ENCODE measurements around the gene CDK15. TPM values are rescaled to one million over a fixed set of nuclear protein-coding genes. Genes with fewer than 3 reads are reported as not detected.

Gene CDK15
- total RNA-seq, 5 donors from 2014 or later (not counting 1 experiment from before 2014, with no cell fraction given), result not detected

- DNase-seq (no peak), ATAC-seq (replicated peaks in 1 of 4) (no peak)
- Histone ChIP-seq H3K4me1 (ENCODE audit: control insufficient read depth in 1 of 2, extremely low read depth in 1 of 2, insufficient read depth in 2 of 2, low read length in 2 of 2) (no peaks in the 10 kb centered on the region), H3K36me3 (ENCODE audit: control insufficient read depth in 2 of 2, extremely low read depth in 1 of 2, insufficient read depth in 1 of 2, low read length in 1 of 2) (no peaks in the 10 kb centered on the region), H3K27ac (ENCODE audit: low read length) (no peak overlapping the region), H3K9me3 (no peaks in the 10 kb centered on the region), H3K4me3 (ENCODE audit: control insufficient read depth in 1 of 2, extremely low read depth in 1 of 2, low read length in 1 of 2) (no peak overlapping the region), H3K27me3 (replicated peaks in 1 of 2; ENCODE audit: control insufficient read depth in 2 of 2, extremely low read depth in 1 of 2, insufficient read depth in 2 of 2, low read length in 1 of 2) (peaks cover 0 to 7% of the 10 kb centered on the region in 2 experiments)
- H3K4me1 Mint-ChIP-seq, result no peaks in the 10 kb centered on the region
- POLR2A ChIA-PET, result no interaction called here
- no peak overlapping the region for H3K27ac Mint-ChIP-seq
- no peak overlapping the region for H3K4me3 Mint-ChIP-seq
- H3K36me3 Mint-ChIP-seq, result no peaks in the 10 kb centered on the region
- WGBS (ENCODE audit: insufficient coverage), result 100% methylated on average over 2 of the region's 4 CpGs
- H3K9me3 Mint-ChIP-seq, result no peaks in the 10 kb centered on the region
- CTCF ChIA-PET, result interaction anchor here in 1 of 2 donors (0.6 kb wide), 1 partner anchor 29 kb away, joined by 3 read pairs; no protein-coding TSS in a partner anchor
- peaks cover 10 to 13% of the 10 kb centered on the region in 2 donors for H3K27me3 Mint-ChIP-seq
These were observed 14.2 kb downstream of the CDK15 start for GRCh38 chr2:201820383-201821007.

- ATAC-seq (replicated peaks in 1 of 4) (no peak), DNase-seq (no peak)
- POLR2A ChIA-PET, result no interaction called here
- no peaks in the 10 kb centered on the region for H3K36me3 Mint-ChIP-seq
- no peaks in the 10 kb centered on the region for H3K9me3 ChIP-seq
- CTCF ChIA-PET, result interaction anchor here in 1 of 2 donors (0.6 kb wide), 1 partner anchor 28 kb away, joined by 3 read pairs; no protein-coding TSS in a partner anchor
- H3K27ac Mint-ChIP-seq, result no peak overlapping the region
- H3K4me3 ChIP-seq (ENCODE audit: control insufficient read depth in 1 of 2, extremely low read depth in 1 of 2, low read length in 1 of 2), result no peak overlapping the region
- WGBS (ENCODE audit: insufficient coverage), result 80% methylated on average over 1 of the region's 5 CpGs
- H3K4me3 Mint-ChIP-seq, result no peak overlapping the region
- no peaks in the 10 kb centered on the region for H3K9me3 Mint-ChIP-seq
- H3K36me3 ChIP-seq (ENCODE audit: control insufficient read depth in 2 of 2, extremely low read depth in 1 of 2, insufficient read depth in 1 of 2, low read length in 1 of 2), result no peaks in the 10 kb centered on the region
- H3K4me1 ChIP-seq (ENCODE audit: control insufficient read depth in 1 of 2, extremely low read depth in 1 of 2, insufficient read depth in 2 of 2, low read length in 2 of 2), result no peaks in the 10 kb centered on the region
- peaks cover 10 to 17% of the 10 kb centered on the region in 2 donors for H3K27me3 Mint-ChIP-seq
- H3K4me1 Mint-ChIP-seq, result no peaks in the 10 kb centered on the region
- peaks cover 0 to 7% of the 10 kb centered on the region in 2 experiments for H3K27me3 ChIP-seq (replicated peaks in 1 of 2; ENCODE audit: control insufficient read depth in 2 of 2, extremely low read depth in 1 of 2, insufficient read depth in 2 of 2, low read length in 1 of 2)
- H3K27ac ChIP-seq (ENCODE audit: low read length), result no peak overlapping the region
These were observed 14.7 kb downstream of the CDK15 start for GRCh38 chr2:201821080-201821479.

- WGBS (ENCODE audit: insufficient coverage), result no CpG with 5 or more reads among the region's 1 CpG
- H3K27me3 Mint-ChIP-seq, result peaks cover 16 to 18% of the 10 kb centered on the region in 2 donors
- H3K36me3 ChIP-seq (ENCODE audit: control insufficient read depth in 2 of 2, extremely low read depth in 1 of 2, insufficient read depth in 1 of 2, low read length in 1 of 2), result no peaks in the 10 kb centered on the region
- no peak overlapping the region for H3K4me3 Mint-ChIP-seq
- H3K4me1 Mint-ChIP-seq, result no peaks in the 10 kb centered on the region
- no peak for DNase-seq
- H3K27ac Mint-ChIP-seq, result no peak overlapping the region
- H3K9me3 ChIP-seq, result no peaks in the 10 kb centered on the region
- H3K4me1 ChIP-seq (ENCODE audit: control insufficient read depth in 1 of 2, extremely low read depth in 1 of 2, insufficient read depth in 2 of 2, low read length in 2 of 2), result no peaks in the 10 kb centered on the region
- H3K27ac ChIP-seq (ENCODE audit: low read length), result no peak overlapping the region
- ChIA-PET CTCF (no interaction called here), POLR2A (no interaction called here)
- H3K27me3 ChIP-seq (replicated peaks in 1 of 2; ENCODE audit: control insufficient read depth in 2 of 2, extremely low read depth in 1 of 2, insufficient read depth in 2 of 2, low read length in 1 of 2), result peaks cover 0 to 9% of the 10 kb centered on the region in 2 experiments
- H3K9me3 Mint-ChIP-seq, result no peaks in the 10 kb centered on the region
- ATAC-seq (replicated peaks in 1 of 4), result no peak
- no peaks in the 10 kb centered on the region for H3K36me3 Mint-ChIP-seq
- no peak overlapping the region for H3K4me3 ChIP-seq (ENCODE audit: control insufficient read depth in 1 of 2, extremely low read depth in 1 of 2, low read length in 1 of 2)
These were observed 17.9 kb downstream of the CDK15 start for GRCh38 chr2:201824212-201824611.

- H3K27ac Mint-ChIP-seq, result no peak overlapping the region
These were observed 21.3 kb downstream of the CDK15 start for GRCh38 chr2:201827621-201828020.

GRCh38 chr2:201828220-201828619 lies 21.9 kb downstream of the CDK15 start:
- 92% methylated on average over 2 of the region's 2 CpGs for WGBS (ENCODE audit: insufficient coverage)
- H3K27me3 ChIP-seq (replicated peaks in 1 of 2; ENCODE audit: control insufficient read depth in 2 of 2, extremely low read depth in 1 of 2, insufficient read depth in 2 of 2, low read length in 1 of 2), result peaks cover 0 to 5% of the 10 kb centered on the region in 2 experiments
- H3K36me3 ChIP-seq (ENCODE audit: control insufficient read depth in 2 of 2, extremely low read depth in 1 of 2, insufficient read depth in 1 of 2, low read length in 1 of 2), result no peaks in the 10 kb centered on the region
- no peak overlapping the region for H3K27ac Mint-ChIP-seq
- no peak for ATAC-seq (replicated peaks in 1 of 4)
- ChIA-PET POLR2A (no interaction called here), CTCF (no interaction called here)
- DNase-seq, result no peak
- H3K9me3 ChIP-seq, result no peaks in the 10 kb centered on the region
- peaks cover 0 to 3% (median 0%) of the 10 kb centered on the region in 3 donors for H3K9me3 Mint-ChIP-seq
- peaks cover 9 to 13% of the 10 kb centered on the region in 2 donors for H3K27me3 Mint-ChIP-seq
- no peaks in the 10 kb centered on the region for H3K36me3 Mint-ChIP-seq
- no peak overlapping the region for H3K4me3 Mint-ChIP-seq
- H3K4me1 ChIP-seq (ENCODE audit: control insufficient read depth in 1 of 2, extremely low read depth in 1 of 2, insufficient read depth in 2 of 2, low read length in 2 of 2), result no peaks in the 10 kb centered on the region
- H3K27ac ChIP-seq (ENCODE audit: low read length), result no peak overlapping the region
- no peak overlapping the region for H3K4me3 ChIP-seq (ENCODE audit: control insufficient read depth in 1 of 2, extremely low read depth in 1 of 2, low read length in 1 of 2)
- H3K4me1 Mint-ChIP-seq, result no peaks in the 10 kb centered on the region

More at GRCh38 chr2:201827621-201828020, 21.3 kb downstream of the CDK15 start:
- ATAC-seq (replicated peaks in 1 of 4), result no peak
- Histone ChIP-seq H3K4me3 (ENCODE audit: control insufficient read depth in 1 of 2, extremely low read depth in 1 of 2, low read length in 1 of 2) (no peak overlapping the region), H3K9me3 (no peaks in the 10 kb centered on the region), H3K4me1 (ENCODE audit: control insufficient read depth in 1 of 2, extremely low read depth in 1 of 2, insufficient read depth in 2 of 2, low read length in 2 of 2) (no peaks in the 10 kb centered on the region), H3K27ac (ENCODE audit: low read length) (no peak overlapping the region), H3K27me3 (replicated peaks in 1 of 2; ENCODE audit: control insufficient read depth in 2 of 2, extremely low read depth in 1 of 2, insufficient read depth in 2 of 2, low read length in 1 of 2) (peaks cover 0 to 5% of the 10 kb centered on the region in 2 experiments), H3K36me3 (ENCODE audit: control insufficient read depth in 2 of 2, extremely low read depth in 1 of 2, insufficient read depth in 1 of 2, low read length in 1 of 2) (no peaks in the 10 kb centered on the region)
- no peak for DNase-seq
- Mint-ChIP-seq H3K4me3 (no peak overlapping the region), H3K27me3 (peaks cover 9 to 13% of the 10 kb centered on the region in 2 donors), H3K9me3 (peaks cover 0 to 3% (median 0%) of the 10 kb centered on the region in 3 donors), H3K36me3 (no peaks in the 10 kb centered on the region), H3K4me1 (no peaks in the 10 kb centered on the region)
- ChIA-PET CTCF (no interaction called here), POLR2A (no interaction called here)
- WGBS (ENCODE audit: insufficient coverage), result 94% methylated on average over 1 of the region's 3 CpGs

- Histone ChIP-seq H3K36me3 (ENCODE audit: control insufficient read depth in 2 of 2, extremely low read depth in 1 of 2, insufficient read depth in 1 of 2, low read length in 1 of 2) (no peaks in the 10 kb centered on the region), H3K27ac (ENCODE audit: low read length) (no peak overlapping the region), H3K27me3 (replicated peaks in 1 of 2; ENCODE audit: control insufficient read depth in 2 of 2, extremely low read depth in 1 of 2, insufficient read depth in 2 of 2, low read length in 1 of 2) (peaks cover 0 to 5% of the 10 kb centered on the region in 2 experiments), H3K4me3 (ENCODE audit: control insufficient read depth in 1 of 2, extremely low read depth in 1 of 2, low read length in 1 of 2) (no peak overlapping the region), H3K4me1 (ENCODE audit: control insufficient read depth in 1 of 2, extremely low read depth in 1 of 2, insufficient read depth in 2 of 2, low read length in 2 of 2) (no peaks in the 10 kb centered on the region), H3K9me3 (no peaks in the 10 kb centered on the region)
- Mint-ChIP-seq H3K4me1 (no peaks in the 10 kb centered on the region), H3K4me3 (no peak overlapping the region), H3K36me3 (no peaks in the 10 kb centered on the region), H3K9me3 (peaks cover 0 to 3% (median 0%) of the 10 kb centered on the region in 3 donors), H3K27ac (no peak overlapping the region), H3K27me3 (peaks cover 6 to 13% of the 10 kb centered on the region in 2 donors)
- WGBS (ENCODE audit: insufficient coverage), result no CpG with 5 or more reads among the region's 1 CpG
- no peak for ATAC-seq (replicated peaks in 1 of 4)
- ChIA-PET CTCF (interaction anchor here in 1 of 2 donors (0.6 kb wide), 1 partner anchor 285 kb away, joined by 3 read pairs; no protein-coding TSS in a partner anchor), POLR2A (interaction anchor here (0.5 to 0.6 kb wide), 2 partner anchors 21 to 611 kb away, joined by 4 to 8 read pairs; no protein-coding TSS in a partner anchor)
- DNase-seq, result no peak
These were observed 24.3 kb downstream of the CDK15 start for GRCh38 chr2:201830666-201831065.

Data from T-cell (primary cell).